HG03060 (cell line): Measurements from ENCODE around the gene CD1E.
A peak's percentile ranks its signal among the peaks of the same experiment; 100 is the strongest.
"Not testable (repeated sequence)": the region's sequence is repeated elsewhere in the genome, so short reads cannot be mapped to it uniquely, and the experiment has no call there.

Experiments used
- ATAC-seq: cut with Tn5 transposase; IDR thresholded peaks from one replicate; pipeline ENCODE4 v1.9.1; 2021; ENCODE audit warnings: low read depth, moderate number of reproducible peaks; ENCODE audit not compliant: unreplicated experiment

CD1E gene

GRCh38 chr1:158353303-158354075, at the start of gene CD1E:
Gene CD1E (plus strand): TSS chr1:158353894. CDS start chr1:158353989, 95 bp downstream.
- no peak for ATAC-seq

GRCh38 chr1:158310623-158311022, 43.1 kb upstream of the CD1E start:
- ATAC-seq = peak; percentile 60

- ATAC-seq = no peak
Observed at GRCh38 chr1:158311066-158311465, 42.6 kb upstream of the CD1E start.

GRCh38 chr1:158323866-158324265, 29.8 kb upstream of the CD1E start:
- ATAC-seq = no peak

- ATAC-seq = no peak
Observed at GRCh38 chr1:158324395-158324794, 29.3 kb upstream of the CD1E start.

- ATAC-seq = no peak
Observed at GRCh38 chr1:158327481-158327880, 26.2 kb upstream of the CD1E start.

- ATAC-seq = no peak
Observed at GRCh38 chr1:158328426-158328825, 25.3 kb upstream of the CD1E start.

GRCh38 chr1:158329300-158329699, 24.4 kb upstream of the CD1E start:
- no peak for ATAC-seq

GRCh38 chr1:158329733-158330132, 24.0 kb upstream of the CD1E start:
- ATAC-seq = no peak

- no peak for ATAC-seq
Observed at GRCh38 chr1:158330391-158331105, 23.1 kb upstream of the CD1E start.

GRCh38 chr1:158331106-158331425, 22.6 kb upstream of the CD1E start:
- ATAC-seq = no peak

GRCh38 chr1:158331481-158332150, 22.1 kb upstream of the CD1E start, which contains the start of gene CD1B:
Gene CD1B (minus strand): TSS chr1:158331531. CDS start chr1:158331423, 108 bp downstream.
- no peak for ATAC-seq

- no peak for ATAC-seq
Observed at GRCh38 chr1:158333405-158334155, 20.1 kb upstream of the CD1E start.

- no peak for ATAC-seq
Observed at GRCh38 chr1:158334526-158335212, 19.0 kb upstream of the CD1E start.

GRCh38 chr1:158335213-158335532, 18.5 kb upstream of the CD1E start:
- no peak for ATAC-seq

GRCh38 chr1:158336413-158336812, 17.3 kb upstream of the CD1E start:
- not testable (repeated sequence) for ATAC-seq

GRCh38 chr1:158348946-158349345, 4.7 kb upstream of the CD1E start:
- not testable (repeated sequence) for ATAC-seq

- ATAC-seq = no peak
Observed at GRCh38 chr1:158354255-158354654, 561 bp downstream of the CD1E start.

- no peak for ATAC-seq
Observed at GRCh38 chr1:158355773-158356285, 2.1 kb downstream of the CD1E start.

- ATAC-seq = no peak
Observed at GRCh38 chr1:158356616-158357015, 2.9 kb downstream of the CD1E start.
